HG03280 (cell line): Measurements from ENCODE around the gene ADAMTS2.

Experiments used
- ATAC-seq: cut with Tn5 transposase; IDR thresholded peaks from one replicate; pipeline ENCODE4 v1.9.1; 2021; ENCODE audit warnings: mild to moderate bottlenecking, moderate library complexity; ENCODE audit not compliant: unreplicated experiment

ADAMTS2 gene

DNA sequence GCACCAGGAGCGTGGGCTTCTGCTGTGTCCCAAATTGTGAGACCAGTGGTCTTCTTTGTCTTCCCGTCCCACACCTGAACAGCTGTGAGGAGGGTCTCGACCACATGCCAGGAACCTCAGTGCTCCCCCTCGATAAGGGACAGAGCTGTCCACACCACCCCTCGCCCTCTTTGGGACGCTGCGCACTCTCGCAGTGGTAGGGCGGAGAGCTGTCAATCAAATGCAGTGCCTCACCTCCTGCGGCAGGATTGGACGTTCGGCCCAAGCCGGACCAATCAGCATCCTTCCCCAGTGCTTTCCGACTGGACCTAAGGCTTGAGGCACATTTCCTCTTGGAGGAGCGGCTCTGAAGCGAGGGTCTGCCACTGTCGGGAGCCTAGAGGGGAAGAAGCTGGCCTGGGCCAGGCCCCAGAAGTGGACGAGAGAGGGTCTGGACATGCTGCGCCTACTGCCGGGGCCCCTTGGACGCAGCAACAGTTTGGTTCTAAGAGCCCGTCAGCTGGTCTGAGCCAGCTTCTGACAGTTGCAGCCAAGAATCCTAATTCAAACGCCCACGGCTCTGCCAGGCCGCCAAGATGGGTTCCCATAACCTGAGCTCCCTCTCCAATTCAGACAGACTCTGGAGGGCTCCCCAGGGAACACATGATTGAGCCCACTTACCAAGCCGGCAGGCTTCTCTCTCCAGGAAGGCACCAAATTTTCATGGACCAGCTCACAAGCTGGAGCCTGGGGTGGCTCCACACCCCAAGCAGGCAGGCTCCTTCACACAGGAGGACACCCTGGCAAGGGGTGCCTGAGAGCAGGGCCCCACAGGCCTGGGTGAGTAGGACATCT lies 28.1 kb upstream of the ADAMTS2 start:
- ATAC-seq, result no peak

DNA sequence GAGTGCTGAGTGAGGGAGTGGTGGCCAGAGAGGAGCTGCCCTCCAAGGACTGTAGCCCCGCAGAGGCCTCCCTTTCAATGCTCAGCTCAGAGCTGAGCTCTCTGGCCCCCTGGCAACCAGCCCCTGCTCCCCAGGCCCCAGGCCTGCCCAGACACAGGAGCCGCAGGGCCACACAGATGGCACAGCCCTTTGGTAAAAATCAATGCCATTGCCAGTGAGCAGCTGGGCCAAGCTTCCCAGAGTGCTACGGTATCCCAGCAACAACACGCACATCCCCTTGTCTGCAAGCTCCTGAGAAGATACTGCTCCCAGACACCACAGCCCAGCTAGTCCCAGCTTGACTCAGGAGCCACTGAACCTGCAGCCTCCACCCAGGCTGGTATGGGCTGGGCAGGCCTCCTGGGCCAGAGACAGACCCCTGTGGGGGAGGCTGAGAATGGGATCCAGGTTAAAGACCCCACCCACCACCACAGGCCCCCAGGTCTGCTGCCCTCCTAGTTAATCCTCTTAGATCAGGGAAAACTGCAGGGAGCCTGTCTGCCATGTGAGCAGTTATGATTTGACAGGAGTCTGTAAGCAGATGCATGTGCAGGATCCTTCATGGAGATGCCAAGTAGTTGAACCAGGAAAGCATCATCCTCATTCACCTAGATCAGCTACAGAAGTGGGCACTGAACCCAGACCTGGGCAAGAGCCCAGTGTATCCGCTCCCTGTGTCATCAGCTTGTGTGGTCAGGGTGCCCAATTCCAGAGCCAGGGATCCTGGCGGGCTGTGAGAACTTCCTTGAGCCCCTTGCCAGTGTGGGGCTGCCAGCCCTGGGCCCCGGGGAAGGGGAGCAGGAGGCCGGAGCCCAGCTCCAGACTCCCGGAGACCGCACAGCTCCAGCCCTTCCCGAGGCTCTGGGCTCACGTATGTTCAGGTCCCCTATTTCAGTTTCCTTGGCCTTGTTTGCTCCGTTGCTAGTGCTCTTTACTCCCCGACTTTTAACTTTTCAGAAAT lies 26.7 kb upstream of the ADAMTS2 start:
- ATAC-seq, result no peak

DNA sequence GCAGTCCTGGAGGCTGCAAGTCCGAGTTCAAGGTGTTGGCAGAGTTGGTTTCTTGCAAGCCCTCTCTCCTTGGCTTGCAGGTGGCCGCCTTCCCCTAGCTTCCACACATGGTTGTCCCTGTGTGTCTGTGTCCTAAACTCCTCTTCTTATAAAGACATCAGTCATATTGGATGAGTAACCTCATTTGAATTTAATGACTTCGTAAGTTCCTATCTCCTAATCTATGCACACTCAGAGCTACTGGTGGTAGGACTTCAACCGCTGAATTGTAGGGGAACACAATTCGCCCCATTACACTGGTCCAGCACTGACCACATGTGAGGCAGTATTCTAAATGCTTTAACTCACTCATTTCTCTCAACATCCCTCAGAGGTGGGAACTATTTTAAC lies 25.9 kb upstream of the ADAMTS2 start:
- no peak for ATAC-seq

DNA sequence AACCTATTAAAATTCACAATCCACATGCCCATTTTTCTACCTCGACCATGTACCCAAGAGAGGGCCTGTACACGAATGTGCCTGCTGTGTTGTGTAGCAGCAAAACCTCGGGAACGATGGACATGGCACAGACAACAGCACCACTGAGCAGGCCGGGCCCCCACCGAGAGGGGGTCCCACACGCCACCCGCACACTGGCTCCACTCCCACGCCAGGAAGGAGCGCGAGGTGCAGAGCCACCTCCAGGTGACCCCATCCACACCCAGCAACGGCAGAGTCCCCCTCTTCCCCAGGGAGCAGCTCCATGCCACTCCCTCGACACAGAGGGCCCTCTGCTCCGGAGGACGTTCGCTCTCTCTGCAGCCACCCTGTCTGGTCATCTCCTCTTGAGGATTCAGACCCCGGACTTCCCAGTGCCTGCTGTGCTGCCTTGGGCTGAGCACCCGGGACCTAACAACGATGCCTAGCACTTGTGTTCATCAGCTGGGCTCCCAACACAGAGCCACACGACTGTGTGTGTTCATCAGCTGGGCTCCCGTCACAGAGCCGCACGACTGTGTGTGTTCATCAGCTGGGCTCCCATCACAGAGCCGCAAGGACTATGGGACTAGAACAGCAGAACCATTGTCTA lies 25.3 kb upstream of the ADAMTS2 start:
- ATAC-seq, result no peak

DNA sequence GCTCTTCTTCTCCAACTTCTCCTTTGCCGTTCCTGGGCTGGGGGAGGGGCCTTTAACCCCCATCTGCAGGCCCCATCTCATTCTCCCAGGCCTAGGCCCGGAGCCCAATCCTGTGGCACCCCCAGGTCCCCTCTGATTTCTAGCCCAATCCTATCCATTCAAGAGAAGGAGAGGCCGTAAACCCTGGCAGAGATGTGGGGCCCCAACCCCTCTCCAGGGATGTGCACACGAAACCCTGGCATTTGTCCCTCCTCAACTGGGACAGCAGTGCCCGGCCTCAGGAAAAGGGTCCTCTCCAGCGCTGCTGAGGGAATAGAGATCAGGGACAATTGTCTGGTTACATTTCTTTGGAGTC lies 24.2 kb upstream of the ADAMTS2 start:
- ATAC-seq, result no peak

DNA sequence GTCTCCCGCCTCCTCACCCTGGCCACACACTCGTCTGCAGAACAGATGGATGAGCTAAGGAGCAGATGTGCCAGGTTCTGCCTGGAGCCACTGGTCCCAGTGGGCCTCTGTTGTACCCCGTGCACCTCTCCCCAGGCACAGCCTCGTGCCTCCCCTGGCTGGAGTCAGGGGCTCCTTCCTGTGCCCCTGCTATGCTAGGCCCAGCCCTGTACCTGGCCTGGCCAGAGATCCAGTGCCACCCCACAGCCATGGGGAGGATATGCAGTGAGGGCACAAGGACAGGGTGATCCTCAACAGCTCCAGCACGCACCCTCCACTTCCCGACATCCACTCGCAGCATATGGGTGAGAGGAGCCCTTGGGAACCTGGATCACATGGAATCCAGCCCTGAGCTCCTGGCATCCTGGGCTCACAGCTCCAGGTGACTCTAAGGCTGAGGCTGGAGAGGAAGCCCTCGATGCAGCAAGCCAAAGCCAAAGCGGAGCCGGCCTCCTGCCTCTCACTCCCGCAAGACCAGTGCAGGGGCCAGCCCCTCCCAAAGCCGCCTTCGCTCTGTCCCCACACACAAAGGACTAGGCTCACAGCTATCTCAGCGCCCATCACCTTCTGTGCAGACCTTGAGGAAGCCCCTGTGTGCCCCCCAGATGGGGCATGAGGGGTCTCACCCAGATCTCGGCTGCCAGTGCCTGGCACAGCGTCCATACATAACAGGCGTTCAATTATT lies 23.7 kb upstream of the ADAMTS2 start:
- ATAC-seq, result no peak

DNA sequence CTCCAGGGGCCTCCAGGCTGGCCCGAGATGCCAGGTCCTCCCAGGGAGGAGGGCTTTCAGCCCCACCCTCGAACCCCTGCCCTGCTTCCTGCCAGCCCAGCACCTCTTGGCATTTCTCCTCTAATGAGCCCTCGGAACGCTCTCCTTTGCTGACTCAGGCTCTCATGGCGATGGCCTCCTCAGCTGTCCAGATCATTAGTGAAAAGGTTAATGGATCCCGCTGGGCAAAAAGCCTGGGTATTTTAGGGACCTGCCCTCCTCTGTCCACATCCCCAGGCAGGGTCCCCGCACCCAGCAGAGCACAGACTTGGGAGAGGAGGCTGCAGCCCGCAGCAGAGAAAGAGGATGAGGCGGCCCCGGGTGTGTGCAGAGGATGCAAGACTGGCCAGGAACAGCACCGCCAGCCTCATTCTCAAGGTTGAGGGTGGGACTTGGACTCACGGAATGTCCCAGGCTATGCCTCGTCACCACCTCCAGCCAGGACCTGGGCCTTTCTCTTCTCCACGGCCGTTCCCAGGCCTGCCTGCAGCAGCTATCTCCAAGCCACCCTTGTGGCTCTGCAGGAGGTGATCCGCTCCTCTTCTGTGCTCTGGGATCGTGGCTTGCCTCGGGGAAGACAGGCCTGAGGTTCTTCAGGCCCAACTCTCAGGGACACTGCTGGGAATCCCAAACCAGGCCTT lies 23.0 kb upstream of the ADAMTS2 start:
- no peak for ATAC-seq

DNA sequence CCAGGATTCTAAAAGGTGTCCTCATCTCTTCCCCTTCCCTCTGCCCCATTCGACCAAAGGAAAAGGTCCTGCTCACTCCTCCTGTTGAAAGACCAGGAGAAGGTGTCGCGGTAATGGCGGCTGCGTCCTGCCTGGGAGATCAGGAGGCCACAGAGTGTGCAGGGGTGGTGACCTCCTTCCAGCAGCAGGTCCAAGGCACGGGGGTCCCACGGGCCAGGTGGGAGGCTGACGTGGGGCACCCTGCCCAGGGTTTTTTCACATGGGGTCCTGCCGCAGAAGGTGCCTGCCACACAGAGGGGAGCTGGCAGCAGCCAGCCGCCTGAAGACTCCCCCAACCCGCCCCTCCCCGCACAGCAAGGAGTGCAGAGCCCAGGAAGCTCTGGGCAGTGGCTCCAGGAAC lies 22.2 kb upstream of the ADAMTS2 start:
- no peak for ATAC-seq

DNA sequence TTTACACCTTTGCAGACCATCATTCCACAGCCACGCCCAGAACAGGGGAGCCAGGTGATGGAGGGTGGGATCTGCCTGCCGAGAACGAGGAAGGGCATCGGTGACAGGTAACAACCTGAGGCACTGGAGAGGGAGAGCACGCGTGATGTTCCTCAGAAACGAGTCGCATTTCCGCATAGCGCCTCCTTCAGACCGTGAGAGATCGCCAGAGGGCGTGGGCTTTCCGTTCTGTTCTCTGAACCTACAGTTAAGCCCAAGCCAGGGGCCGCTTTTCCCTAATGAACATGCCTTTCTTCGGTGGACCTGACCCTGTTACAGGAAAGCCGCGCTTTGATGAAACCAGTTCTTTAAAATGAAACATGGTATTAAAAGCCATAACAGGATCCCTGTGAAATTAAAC lies 17.1 kb upstream of the ADAMTS2 start:
- no peak for ATAC-seq

DNA sequence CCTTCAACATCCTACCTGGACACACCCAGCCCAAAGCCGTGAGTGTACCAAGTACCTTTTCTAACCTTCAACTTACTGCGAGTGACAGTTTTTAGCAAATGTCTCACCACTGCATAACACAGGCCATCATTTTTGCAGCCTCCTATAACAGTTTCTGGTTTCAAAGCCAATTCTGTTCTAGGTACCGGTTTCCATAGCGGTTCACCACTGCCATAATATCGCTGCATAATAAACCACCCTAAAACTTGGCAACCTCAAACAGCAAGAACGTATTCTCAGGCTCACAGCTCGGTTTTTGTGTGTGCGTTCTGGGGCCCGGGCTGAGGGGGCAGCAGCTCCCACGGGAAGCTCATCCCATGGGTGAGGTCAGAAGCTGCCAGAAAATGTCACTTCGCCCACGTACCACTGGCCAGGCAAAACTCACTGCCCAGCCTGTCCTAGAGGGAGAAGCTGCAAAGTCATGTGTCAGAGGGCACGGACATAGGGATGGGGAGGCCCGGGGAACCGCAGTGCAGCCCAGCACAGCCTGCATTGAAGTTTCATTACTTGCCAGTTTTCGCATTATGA lies 15.9 kb upstream of the ADAMTS2 start:
- ATAC-seq, result no peak

DNA sequence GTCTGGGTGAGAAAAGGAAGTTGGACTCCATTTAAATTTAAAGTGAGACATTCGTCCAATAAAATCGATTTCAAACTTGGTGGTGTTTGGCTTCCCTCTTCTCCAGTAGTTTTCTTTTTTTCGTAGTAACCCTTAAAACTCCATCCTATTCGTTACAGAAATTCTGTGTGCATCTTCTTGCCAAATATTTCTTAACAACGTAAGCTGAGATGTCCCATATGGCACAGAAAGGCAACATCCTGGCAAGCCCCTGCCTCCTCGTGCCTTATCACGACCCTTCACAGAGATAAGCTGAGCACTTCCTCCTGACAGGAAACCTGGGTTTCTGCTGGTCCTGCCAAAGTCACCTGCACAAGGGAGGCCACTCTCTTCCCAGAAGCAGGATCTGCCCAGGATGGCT lies 11.8 kb upstream of the ADAMTS2 start:
- ATAC-seq, result no peak

DNA sequence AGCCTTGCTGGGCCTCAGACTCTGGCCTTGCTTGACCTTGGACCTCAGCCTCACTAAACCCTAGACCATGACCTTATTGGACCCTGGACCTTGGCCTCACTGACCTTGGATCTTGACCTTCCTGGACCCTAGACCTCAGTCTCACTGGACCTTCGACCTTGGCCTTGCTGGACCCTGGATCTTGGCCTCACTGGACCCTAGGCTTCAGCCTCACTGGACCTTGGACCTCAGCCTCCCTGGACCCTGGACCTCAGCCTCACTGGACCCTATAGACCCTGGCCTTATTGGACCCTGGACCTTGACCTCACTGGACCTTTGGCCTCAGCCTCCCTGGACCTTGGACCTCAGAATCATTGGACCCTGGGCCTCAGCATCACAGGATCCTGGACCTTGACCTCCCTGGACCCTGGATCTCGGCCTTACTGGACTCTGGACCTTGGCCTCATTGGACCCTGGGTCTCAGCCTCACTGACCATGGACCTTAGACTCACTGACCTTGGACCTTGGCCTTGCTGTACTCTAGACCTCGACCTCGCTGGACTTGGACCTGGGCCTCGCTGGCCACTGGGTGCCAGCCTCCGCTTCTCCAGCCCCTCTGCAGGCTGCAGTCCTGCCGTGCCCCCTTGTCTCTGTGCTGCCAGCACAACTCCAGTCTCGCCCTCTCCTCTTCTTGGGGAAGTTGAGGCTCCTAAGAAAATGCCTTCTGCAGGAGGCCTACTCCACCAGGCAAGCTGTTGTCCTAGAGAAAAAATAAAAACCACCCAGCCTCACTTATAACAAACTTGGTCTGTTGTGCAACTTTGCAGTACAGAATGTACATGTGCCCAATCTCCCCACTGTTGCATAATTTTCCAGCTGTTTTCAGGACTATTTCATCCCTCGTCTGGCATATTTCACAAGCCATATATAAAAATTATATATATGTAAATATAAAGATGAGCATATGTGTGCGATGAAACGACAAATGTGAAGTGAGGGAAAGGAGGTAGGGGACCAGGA lies 11.0 kb upstream of the ADAMTS2 start:
- ATAC-seq, result no peak

DNA sequence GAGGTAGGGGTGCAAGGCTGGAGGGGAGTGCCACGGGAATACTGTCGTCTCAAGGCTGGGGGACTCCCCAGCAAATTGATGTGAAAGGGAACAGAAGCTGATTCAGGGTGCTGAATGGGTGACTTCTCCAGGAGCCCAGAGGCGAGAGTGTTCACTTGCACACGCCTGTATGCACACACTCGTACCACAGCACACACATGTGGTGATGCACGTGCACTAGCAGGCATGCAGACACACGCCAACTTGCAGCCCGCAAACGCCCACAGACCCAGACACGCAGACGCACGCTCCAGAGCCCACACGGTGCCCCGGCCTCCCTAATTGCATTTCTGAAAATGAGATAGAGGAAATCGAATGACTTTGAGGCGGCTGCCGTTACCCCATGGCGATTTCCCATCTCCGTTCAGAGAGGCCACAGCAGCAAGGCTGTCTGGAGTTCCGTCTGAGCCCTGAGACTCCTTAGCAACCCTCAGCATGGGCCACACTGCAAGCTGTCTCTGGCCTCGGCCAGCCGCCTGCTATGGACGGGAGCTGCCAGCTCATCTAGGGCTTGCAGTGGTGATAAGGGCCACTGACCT lies 9.1 kb upstream of the ADAMTS2 start:
- ATAC-seq, result no peak

DNA sequence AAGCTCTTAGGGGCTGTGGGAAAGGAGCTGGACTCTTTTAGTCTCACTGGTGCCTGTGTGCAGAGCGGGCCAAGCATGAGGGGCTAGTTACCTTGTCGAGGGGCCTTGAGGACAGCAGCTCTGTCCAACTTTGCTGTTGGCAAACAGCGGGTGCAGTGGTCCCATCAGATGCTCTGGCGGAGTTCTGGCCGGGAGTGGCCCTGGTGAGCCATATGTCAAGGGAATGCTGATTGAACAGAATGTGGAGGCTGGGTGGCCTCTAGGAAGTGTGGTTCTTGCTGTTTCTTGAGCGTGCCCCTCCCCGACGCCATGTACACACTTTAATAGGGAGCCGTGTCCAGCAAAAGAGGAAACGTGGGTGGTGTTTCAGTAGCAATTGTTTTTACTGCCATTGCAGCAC lies 3.6 kb upstream of the ADAMTS2 start:
- ATAC-seq, result no peak

DNA sequence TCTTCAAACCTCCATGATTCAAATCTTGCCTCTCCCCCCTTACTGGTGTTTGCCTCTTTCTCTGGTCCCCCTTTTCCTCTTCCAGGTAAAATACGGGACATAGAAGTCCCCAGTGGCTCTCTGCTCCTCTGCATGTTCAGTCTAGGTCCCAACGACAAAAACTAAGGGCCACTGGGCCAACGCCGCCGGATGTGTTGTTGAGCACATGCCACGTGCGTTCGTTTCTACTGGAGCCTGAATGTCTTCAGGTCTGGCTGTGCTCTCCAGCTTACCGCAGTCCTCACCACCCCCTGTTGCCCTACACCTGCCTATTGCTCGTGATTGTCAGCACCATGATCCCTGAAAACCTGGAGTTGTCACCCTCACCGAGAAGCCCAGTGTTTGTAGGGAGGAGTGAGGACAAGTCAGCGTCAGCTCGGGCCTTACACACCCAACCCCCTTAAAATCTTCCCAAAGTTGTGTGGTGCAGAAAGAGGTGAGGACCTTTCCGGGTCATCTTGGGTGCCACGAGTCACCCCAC lies 2.8 kb upstream of the ADAMTS2 start:
- no peak for ATAC-seq

DNA sequence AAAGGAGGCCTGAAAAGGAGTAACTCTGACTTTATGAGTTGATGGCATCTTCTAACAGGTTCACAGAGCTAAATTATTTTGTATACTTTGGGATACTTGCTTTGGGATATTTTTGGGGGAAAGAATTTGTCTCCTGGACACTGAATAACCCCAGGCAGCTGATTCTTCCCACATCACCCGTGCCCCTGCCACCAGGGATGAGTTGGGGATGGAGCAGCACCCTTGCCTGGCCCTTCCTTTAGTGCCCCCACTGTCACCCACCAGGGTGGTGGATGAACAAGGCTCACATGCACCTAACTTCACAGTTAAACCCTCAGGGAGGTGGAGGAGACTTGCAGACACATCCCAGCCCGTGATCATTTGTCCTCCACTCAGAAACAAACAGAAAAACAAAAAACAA lies 2.3 kb upstream of the ADAMTS2 start:
- no peak for ATAC-seq

DNA sequence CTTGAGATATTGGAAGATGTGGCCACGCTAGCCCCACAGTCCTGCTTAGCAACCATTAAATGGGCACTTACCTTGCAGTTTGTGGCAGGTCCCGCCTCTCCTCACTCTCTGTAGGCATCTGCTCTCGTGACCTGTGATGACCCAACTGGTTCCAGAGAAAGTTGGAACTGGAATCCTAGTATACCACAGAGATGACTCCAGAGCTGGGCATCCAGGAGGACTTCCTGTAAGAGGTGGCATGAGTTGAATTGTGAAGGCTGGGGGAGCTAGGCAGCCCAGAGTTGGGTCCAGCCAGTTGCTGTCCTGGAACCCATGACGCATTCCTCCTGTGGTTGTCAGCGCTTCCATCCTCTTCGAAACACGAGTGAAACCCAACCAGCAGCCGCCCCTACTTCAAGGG lies 1.6 kb upstream of the ADAMTS2 start:
- ATAC-seq, result no peak

DNA sequence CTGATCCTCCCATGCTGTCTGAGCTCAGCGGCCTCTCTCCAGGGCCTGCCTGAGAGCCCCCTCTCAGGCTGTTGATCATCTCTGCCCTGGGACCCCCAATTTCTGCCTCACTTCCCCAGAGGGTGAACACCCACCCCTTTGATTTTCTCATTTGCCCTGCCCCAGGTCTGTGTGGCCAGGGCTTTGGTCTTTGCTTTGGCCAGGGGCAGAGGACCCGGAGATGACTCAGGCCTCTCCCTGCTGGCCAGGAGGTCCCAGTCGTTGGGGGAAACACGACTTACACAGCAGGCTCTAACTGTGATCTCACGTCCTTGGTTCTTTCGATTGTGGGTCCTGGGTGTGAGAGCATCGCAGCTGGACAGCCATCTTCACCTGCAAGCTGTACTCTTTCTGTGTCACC lies 1.1 kb upstream of the ADAMTS2 start:
- no peak for ATAC-seq

DNA sequence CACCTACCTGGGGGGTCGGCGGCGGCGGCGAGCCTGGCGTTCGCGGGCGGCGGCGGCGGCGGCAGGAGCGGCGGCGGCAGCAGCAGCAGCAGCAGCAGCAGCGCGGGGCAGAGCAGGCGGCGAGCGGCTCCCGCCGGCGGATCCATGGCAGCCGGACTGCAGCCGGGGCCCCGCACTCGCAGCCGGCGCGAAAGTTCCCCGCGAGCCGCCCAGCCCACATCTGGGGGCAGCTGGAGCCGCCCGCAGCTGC lies 153 bp downstream of the ADAMTS2 start:
- no peak for ATAC-seq
